IMR-90 (cell line): Measurements from ENCODE around the gene TRPM8. TPM values are rescaled to one million over a fixed set of nuclear protein-coding genes. Genes with fewer than 3 reads are reported as not detected.

Source experiments
- ATAC-seq: fragments of 200-7000 bp; cut with Tn5 transposase; 2 replicates; pipeline ENCODE4 v1.9.1; 2020; ENCODE audit warnings: low read depth, mild to moderate bottlenecking, moderate library complexity
- BruUV-seq: library from RNA; stranded (reverse); fragments of 400-500 nt; replicated peaks from 2 replicates; lab custom pipeline; 2021; lab: Mats Ljungman, UMichigan
- CTCF ChIA-PET: fragments of 300-600 bp; formaldehyde crosslinking; extraction: SDS; loops from one replicate; lab custom pipeline; 2021; ENCODE audit warnings: antibody characterized with exemption; lab: Yijun Ruan, JAX
- POLR2A ChIA-PET: fragments of 300-600 bp; sonication (Branson Sonifier 250); formaldehyde crosslinking; loops from one replicate; lab custom pipeline; 2022; ENCODE audit warnings: antibody characterized with exemption; ENCODE audit not compliant: unreplicated experiment; lab: Charles Lee
- DNase-seq: peaks from one replicate; pipeline ENCODE4 v3.0.0; 2013
- H2AFZ ChIP-seq: replicated peaks from 2 replicates; pipeline ENCODE3; 2013; ENCODE audit warnings: low read length, mild to moderate bottlenecking; ENCODE audit not compliant: poor library complexity
- H2AK5ac ChIP-seq: 2 replicates; pipeline ENCODE4 v1.6.1; 2013; ENCODE audit warnings: low read depth, low read length, inconsistent platforms
- H2AK9ac ChIP-seq: replicated peaks from 2 replicates; pipeline ENCODE3; 2013; ENCODE audit warnings: mild to moderate bottlenecking, low read depth, low read length, moderate library complexity; ENCODE audit not compliant: poor library complexity
- H2BK120ac ChIP-seq: 2 replicates; pipeline ENCODE4 v1.6.1; 2013; ENCODE audit warnings: low read depth, low read length, inconsistent platforms
- H2BK15ac ChIP-seq: 3 replicates; pipeline ENCODE4 v1.6.1; 2013; ENCODE audit warnings: low read depth, low read length, inconsistent platforms
- H2BK20ac ChIP-seq: 2 replicates; pipeline ENCODE4 v1.6.1; 2013; ENCODE audit warnings: low read depth, mild to moderate bottlenecking, inconsistent platforms, low read length, moderate library complexity
- H2BK5ac ChIP-seq: 2 replicates; pipeline ENCODE4 v1.6.1; 2013; ENCODE audit warnings: mild to moderate bottlenecking, low read depth, low read length, inconsistent platforms; ENCODE audit not compliant: poor library complexity, severe bottlenecking
- H3K14ac ChIP-seq: replicated peaks from 2 replicates; pipeline ENCODE4 v1.6.1; 2013; ENCODE audit warnings: low read depth, low read length, inconsistent platforms
- H3K18ac ChIP-seq: 2 replicates; pipeline ENCODE4 v1.6.1; 2013; ENCODE audit warnings: low read depth, low read length, control low read depth
- H3K23ac ChIP-seq: 2 replicates; pipeline ENCODE4 v1.6.1; 2013; ENCODE audit warnings: low read depth, low read length, inconsistent platforms
- H3K27ac ChIP-seq: 2 replicates; pipeline ENCODE4 v1.5.1; 2013; ENCODE audit warnings: mild to moderate bottlenecking, control low read depth, low read length; ENCODE audit not compliant: insufficient read depth
- H3K27me3 ChIP-seq: 2 replicates; pipeline ENCODE4 v1.6.1; 2013; ENCODE audit warnings: low read length; ENCODE audit not compliant: control insufficient read depth, insufficient read depth
- H3K36me3 ChIP-seq: 2 replicates; pipeline ENCODE4 v1.6.1; 2013; ENCODE audit warnings: low read length, mixed read lengths; ENCODE audit not compliant: control insufficient read depth, insufficient read depth
- H3K4ac ChIP-seq: 2 replicates; pipeline ENCODE4 v1.6.1; 2013; ENCODE audit warnings: low read depth, low read length, inconsistent platforms
- H3K4me1 ChIP-seq: 2 replicates; pipeline ENCODE4 v1.6.1; 2013; ENCODE audit warnings: low read length, mixed read lengths; ENCODE audit not compliant: control insufficient read depth, insufficient read depth
- H3K4me2 ChIP-seq: 2 replicates; pipeline ENCODE4 v1.6.1; 2013; ENCODE audit warnings: low read depth, mild to moderate bottlenecking, control low read depth, low read length, moderate library complexity
- H3K4me3 ChIP-seq: 2 replicates; pipeline ENCODE4 v1.5.1; 2013; ENCODE audit warnings: low read depth, mild to moderate bottlenecking, control low read depth, low read length, moderate library complexity; ENCODE audit not compliant: insufficient read depth
- H3K56ac ChIP-seq: 2 replicates; pipeline ENCODE4 v1.6.1; 2013; ENCODE audit warnings: low read length, inconsistent platforms; ENCODE audit not compliant: insufficient read depth; ENCODE audit errors: extremely low read depth
- H3K79me1 ChIP-seq, 2 experiments: 2 replicates each; pipeline ENCODE4 v1.6.1; 2013; ENCODE audit warnings: low read length in 2 of 2, inconsistent platforms in 1 of 2, low read depth in 1 of 2
- H3K9ac ChIP-seq: 2 replicates; pipeline ENCODE4 v1.6.1; 2013; ENCODE audit warnings: low read depth, low read length, control low read depth
- H3K9me1 ChIP-seq: 2 replicates; pipeline ENCODE4 v1.6.1; 2013; ENCODE audit warnings: low read length, inconsistent platforms; ENCODE audit not compliant: insufficient read depth
- H3K9me3 ChIP-seq: 2 replicates; pipeline ENCODE4 v1.6.1; 2013; ENCODE audit warnings: low read length; ENCODE audit not compliant: control insufficient read depth, insufficient read depth
- H4K20me1 ChIP-seq: 2 replicates; pipeline ENCODE4 v1.6.1; 2013; ENCODE audit warnings: low read length, inconsistent platforms; ENCODE audit not compliant: insufficient read depth
- H4K5ac ChIP-seq: 2 replicates; pipeline ENCODE4 v1.6.1; 2013; ENCODE audit warnings: mild to moderate bottlenecking, low read depth, low read length, control low read depth
- H4K8ac ChIP-seq, 2 experiments: 2 replicates each; pipeline ENCODE4 v1.6.1; 2013; ENCODE audit warnings: low read depth in 2 of 2, low read length in 2 of 2, control low read depth in 1 of 2, inconsistent platforms in 1 of 2
- H4K91ac ChIP-seq: 2 replicates; pipeline ENCODE4 v1.6.1; 2013; ENCODE audit warnings: low read depth, low read length, inconsistent platforms; ENCODE audit not compliant: insufficient read depth
- BHLHE40 ChIP-seq: fragments of 150-350 bp; IDR thresholded peaks from 2 replicates; pipeline ENCODE4 v1.6.1; 2016; ENCODE audit warnings: mild to moderate bottlenecking, low read depth, low read length
- CEBPB ChIP-seq: IDR thresholded peaks from 2 replicates; pipeline ENCODE4 v1.6.1; 2012; ENCODE audit warnings: low read depth, low read length, improper control_type of control experiment
- ELK1 ChIP-seq: fragments of 150-350 bp; IDR thresholded peaks from 2 replicates; pipeline ENCODE4 v1.6.1; 2016; ENCODE audit warnings: low read depth, mild to moderate bottlenecking, low read length, moderate library complexity, borderline replicate concordance
- FOS ChIP-seq: fragments of 150-350 bp; IDR thresholded peaks from 2 replicates; pipeline ENCODE4 v1.6.1; 2016; ENCODE audit warnings: low read depth, low read length
- MAFK ChIP-seq: IDR thresholded peaks from 2 replicates; pipeline ENCODE4 v1.6.1; 2012; ENCODE audit warnings: low read depth, low read length, improper control_type of control experiment
- MAZ ChIP-seq: IDR thresholded peaks from 2 replicates; pipeline ENCODE4 v1.6.1; 2012; ENCODE audit warnings: low read depth, mild to moderate bottlenecking, low read length, improper control_type of control experiment, moderate library complexity, borderline replicate concordance
- MXI1 ChIP-seq: IDR thresholded peaks from 2 replicates; pipeline ENCODE4 v1.6.1; 2012; ENCODE audit warnings: low read depth, mild to moderate bottlenecking, low read length, moderate library complexity, borderline replicate concordance
- NFE2L2 ChIP-seq: fragments of 150-350 bp; IDR thresholded peaks from 2 replicates; pipeline ENCODE4 v1.6.1; 2016; ENCODE audit warnings: low read depth, mild to moderate bottlenecking, low read length
- POLR2A ChIP-seq: IDR thresholded peaks from 2 replicates; pipeline ENCODE4 v1.6.1; 2012; ENCODE audit warnings: mild to moderate bottlenecking, low read depth, low read length
- RAD21 ChIP-seq: IDR thresholded peaks from 2 replicates; pipeline ENCODE4 v1.6.1; 2012; ENCODE audit warnings: low read length, improper control_type of control experiment
- RFX5 ChIP-seq: IDR thresholded peaks from 2 replicates; pipeline ENCODE4 v1.8.0; 2012; ENCODE audit warnings: low read depth, mild to moderate bottlenecking, low read length, moderate library complexity
- SMC3 ChIP-seq: fragments of 150-350 bp; IDR thresholded peaks from 2 replicates; pipeline ENCODE4 v1.6.1; 2016; ENCODE audit warnings: low read depth, mild to moderate bottlenecking, antibody characterized with exemption, low read length, moderate library complexity
- USF2 ChIP-seq: fragments of 150-350 bp; IDR thresholded peaks from 2 replicates; pipeline ENCODE4 v1.6.1; 2017; ENCODE audit warnings: mild to moderate bottlenecking, antibody characterized with exemption, low read length, low read depth
- WGBS, 2 experiments: methylation state at CpG; one replicate each; pipeline versions ENCODE4 v1.1.5 to v1.1.7; 2013; ENCODE audit warnings: missing lambda C conversion rate in 2 of 2; ENCODE audit not compliant: insufficient read length in 1 of 2; ENCODE audit errors: extremely low coverage in 2 of 2; 5-methylcytosine and 5-hydroxymethylcytosine counted together
- dilution Hi-C: fragments of 300-500 bp; cut with HindIII; formaldehyde crosslinking; loops from one replicate; pipeline ENCODE4 v1.14.3; 2018; ENCODE audit warnings: low sequenced_read_pairs; ENCODE audit not compliant: unreplicated experiment
- in situ Hi-C: fragments of 300-500 bp; cut with MboI; formaldehyde crosslinking; loops from 3 replicates; pipeline ENCODE4 v1.14.3; 2019; ENCODE audit warnings: low sequenced_read_pairs, inconsistent platforms, mixed read lengths
- intact Hi-C: fragments of 100-400 bp; cut with micrococcal nuclease; formaldehyde crosslinking; loops from 2 replicates; pipeline ENCODE4 v1.10.0; 2022
- polyA plus RNA-seq, 3 experiments: library from polyadenylated mRNA; depleted of rRNA; stranded (reverse); fragments of >200 nt; gene quantifications; 2 replicates each; pipeline ENCODE4 v1.2.3, GENCODE V29; 2012; ENCODE audit warnings: low replicate concordance in 1 of 3
- total RNA-seq: library from RNA; depleted of rRNA; stranded (reverse); fragments of >200 nt; gene quantifications from 2 replicates; pipeline ENCODE4 v1.2.3, GENCODE V29; 2012
- TF ChIP-seq, protein P1 (sequence below): conservative IDR thresholded peaks from 2 replicates; pipeline ENCODE4 v1.5.1; 2012; ENCODE audit warnings: mild to moderate bottlenecking, low read depth, low read length, improper control_type of control experiment

Gene TRPM8
- total and polyA plus RNA-seq, 2 of the 4 experiments (the other 2 are of a cell fraction) = not detected

DNA sequence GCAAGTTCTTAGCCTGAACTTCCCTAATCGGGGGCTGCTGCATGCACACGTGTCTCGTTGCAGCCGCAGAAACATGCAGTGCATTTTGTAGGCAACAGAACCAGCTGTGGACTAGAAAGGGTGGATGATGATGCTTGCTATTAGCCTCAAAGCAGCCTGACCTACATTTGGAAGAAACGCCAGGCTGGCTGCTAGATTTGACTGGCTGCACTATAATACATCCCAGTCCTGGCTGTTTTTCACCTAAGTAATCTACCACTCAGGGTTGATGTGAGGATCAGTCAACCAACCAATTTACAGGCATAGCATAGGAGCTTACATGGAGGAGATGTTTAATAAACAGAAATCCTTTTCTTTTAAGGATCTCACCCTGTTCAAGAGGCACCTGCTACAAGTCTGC, 77.0 kb downstream of the TRPM8 start:
- H3K14ac ChIP-seq = no peak overlapping the region
- no peaks in the 10 kb centered on the region for H3K79me1 ChIP-seq
- 100% methylated on average over 1 of the region's 5 CpGs; no CpG with 5 or more reads in 1 of the 2 experiments for WGBS, 2 experiments
- H3K4ac ChIP-seq = no peak overlapping the region
- H4K5ac ChIP-seq = no peak overlapping the region
- dilution Hi-C loops (no loop called here), in situ Hi-C loops (no loop called here), intact Hi-C loops (no loop called here)
- no peak overlapping the region for H4K8ac ChIP-seq
- DNase-seq (no peak), ATAC-seq (no peak)
- no peak overlapping the region for H3K9ac ChIP-seq
- no peak overlapping the region for H2BK20ac ChIP-seq
- peaks cover 4% of the 10 kb centered on the region for H3K27me3 ChIP-seq
- no peak overlapping the region for H3K23ac ChIP-seq
- POLR2A ChIA-PET = no interaction called here
- TF ChIP-seq, protein P1, sequence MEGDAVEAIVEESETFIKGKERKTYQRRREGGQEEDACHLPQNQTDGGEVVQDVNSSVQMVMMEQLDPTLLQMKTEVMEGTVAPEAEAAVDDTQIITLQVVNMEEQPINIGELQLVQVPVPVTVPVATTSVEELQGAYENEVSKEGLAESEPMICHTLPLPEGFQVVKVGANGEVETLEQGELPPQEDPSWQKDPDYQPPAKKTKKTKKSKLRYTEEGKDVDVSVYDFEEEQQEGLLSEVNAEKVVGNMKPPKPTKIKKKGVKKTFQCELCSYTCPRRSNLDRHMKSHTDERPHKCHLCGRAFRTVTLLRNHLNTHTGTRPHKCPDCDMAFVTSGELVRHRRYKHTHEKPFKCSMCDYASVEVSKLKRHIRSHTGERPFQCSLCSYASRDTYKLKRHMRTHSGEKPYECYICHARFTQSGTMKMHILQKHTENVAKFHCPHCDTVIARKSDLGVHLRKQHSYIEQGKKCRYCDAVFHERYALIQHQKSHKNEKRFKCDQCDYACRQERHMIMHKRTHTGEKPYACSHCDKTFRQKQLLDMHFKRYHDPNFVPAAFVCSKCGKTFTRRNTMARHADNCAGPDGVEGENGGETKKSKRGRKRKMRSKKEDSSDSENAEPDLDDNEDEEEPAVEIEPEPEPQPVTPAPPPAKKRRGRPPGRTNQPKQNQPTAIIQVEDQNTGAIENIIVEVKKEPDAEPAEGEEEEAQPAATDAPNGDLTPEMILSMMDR = no peak
- no peak for TF ChIP-seq MXI1
- no peak for TF ChIP-seq FOS
- TF ChIP-seq NFE2L2 = no peak
- no peak for TF ChIP-seq CEBPB
- TF ChIP-seq MAFK = no peak
- no peak for TF ChIP-seq RAD21
- TF ChIP-seq SMC3 = no peak
- no peak for TF ChIP-seq BHLHE40
- TF ChIP-seq RFX5 = no peak
- no peak for TF ChIP-seq POLR2A
- TF ChIP-seq MAZ = no peak
- TF ChIP-seq ELK1 = no peak
- no peak for TF ChIP-seq USF2
- no peak overlapping the region for H3K18ac ChIP-seq
- 0 out of 2 replicates have a peak, but pooled peaks cover 3% of the 10 kb centered on the region for H3K9me1 ChIP-seq
- no peak overlapping the region for H2BK120ac ChIP-seq
- no peak overlapping the region for H2BK15ac ChIP-seq
- H3K27ac ChIP-seq = no peak overlapping the region
- CTCF ChIA-PET = no interaction called here
- H3K56ac ChIP-seq = no peak overlapping the region
- H2BK5ac ChIP-seq = no peak overlapping the region
- no TSS peak for BruUV-seq
- no peaks in the 10 kb centered on the region for H3K9me3 ChIP-seq
- H2AK5ac ChIP-seq = no peak overlapping the region
- no peaks in the 10 kb centered on the region for H4K20me1 ChIP-seq
- no peak overlapping the region for H4K91ac ChIP-seq
- no peak overlapping the region for H2AFZ ChIP-seq
- H3K4me2 ChIP-seq = no peak overlapping the region
- H2AK9ac ChIP-seq = no peak overlapping the region
- no peak overlapping the region for H3K4me3 ChIP-seq
- no peaks in the 10 kb centered on the region for H3K36me3 ChIP-seq
- peaks cover 2% of the 10 kb centered on the region; the same call in 1 of the 2 replicates for H3K4me1 ChIP-seq
